HUDEP-2 (cell line): ENCODE measurements around the gene TBC1D32.
"Not testable (repeated sequence)": the region's sequence is repeated elsewhere in the genome, so short reads cannot be mapped to it uniquely, and the experiment has no call there.

Source experiments
- DNase-seq, 76 experiments: peaks; one replicate each; lab custom pipeline; 2025; ENCODE audit not compliant: unreplicated experiment in 76 of 76; lab: John Stamatoyannopoulos, UW

The TBC1D32 gene

DNA sequence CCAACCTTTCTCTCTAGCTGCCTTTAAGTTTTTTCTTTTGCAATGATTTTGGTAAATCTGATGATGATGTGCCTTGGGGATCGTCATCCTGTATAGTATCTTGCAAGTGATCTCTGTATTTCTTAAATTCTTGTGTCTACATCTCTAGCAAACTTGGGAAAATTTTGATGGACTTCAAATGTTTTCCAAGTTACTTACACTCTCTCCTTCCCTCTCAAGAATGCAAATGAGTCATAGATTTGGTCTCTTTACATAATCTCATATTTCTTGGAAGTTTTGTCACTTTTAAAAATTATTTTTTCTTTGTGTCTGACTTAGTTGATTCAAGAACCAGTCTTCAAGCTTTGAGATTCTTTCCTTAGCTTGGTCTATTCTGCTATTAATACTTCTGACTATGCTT lies 176.4 kb downstream of the TBC1D32 start:
- no peak for DNase-seq

DNA sequence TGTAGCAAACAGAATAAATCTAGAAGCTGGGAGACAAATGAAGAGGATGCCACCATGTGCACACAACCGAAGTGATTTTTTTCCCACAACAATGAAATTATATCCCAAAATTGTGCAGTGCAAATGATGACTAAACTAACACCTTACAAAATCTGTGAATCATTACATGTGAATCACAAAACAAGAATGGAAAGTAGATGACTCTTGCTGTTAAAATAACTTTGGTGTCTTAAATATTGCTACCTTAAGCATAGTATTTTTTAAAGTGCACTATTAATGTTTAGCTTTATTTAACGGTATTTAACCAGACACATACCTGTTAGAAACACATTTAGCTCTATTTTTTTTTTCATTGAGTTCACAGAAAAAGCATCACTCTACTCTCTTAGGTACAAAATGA lies 190.8 kb downstream of the TBC1D32 start:
- no peak for DNase-seq

- no peak for DNase-seq
Observed at GRCh38 chr6:121142093-121142492, 192.2 kb downstream of the TBC1D32 start.

DNA sequence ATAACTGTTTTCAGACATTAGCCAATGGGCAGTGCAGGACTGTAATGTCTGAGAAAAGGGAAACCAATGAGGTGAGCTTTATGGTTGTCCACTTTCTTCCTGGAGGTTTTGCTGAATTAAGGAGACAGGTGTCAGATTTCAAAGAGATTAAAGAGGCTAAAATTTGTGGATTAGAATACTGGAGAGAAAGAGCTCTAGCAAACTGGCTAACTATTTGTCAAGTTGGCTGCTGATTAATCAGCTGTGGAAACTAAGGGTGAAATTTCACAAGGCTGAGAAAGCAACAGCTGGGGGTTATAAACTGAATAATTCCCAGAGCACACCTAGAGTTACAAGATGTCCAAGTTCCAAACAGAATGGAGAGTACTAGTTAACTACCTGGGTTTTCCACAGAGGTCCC lies 198.9 kb downstream of the TBC1D32 start:
- no peak for DNase-seq

DNA sequence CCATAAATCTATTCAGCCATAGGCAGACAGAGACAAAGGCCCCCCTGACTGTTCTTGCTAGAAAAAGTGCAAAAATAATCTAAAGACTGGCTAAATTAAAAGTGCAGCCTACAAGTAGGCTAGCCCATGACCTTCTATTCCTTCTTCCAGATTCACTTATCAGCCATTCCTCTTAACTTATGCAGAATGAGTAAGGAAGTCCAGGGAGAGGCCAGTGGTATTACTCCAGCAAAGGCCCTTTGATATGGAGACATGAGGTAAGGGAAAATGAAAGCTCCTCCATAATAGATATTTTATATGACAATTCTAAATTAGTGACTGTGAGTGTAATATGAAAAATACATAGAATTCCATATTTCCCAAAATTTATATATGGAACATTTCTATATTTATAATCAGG lies 199.4 kb downstream of the TBC1D32 start:
- no peak for DNase-seq

- no peak for DNase-seq
Observed at GRCh38 chr6:121124600-121124999, 209.7 kb downstream of the TBC1D32 start.

DNA sequence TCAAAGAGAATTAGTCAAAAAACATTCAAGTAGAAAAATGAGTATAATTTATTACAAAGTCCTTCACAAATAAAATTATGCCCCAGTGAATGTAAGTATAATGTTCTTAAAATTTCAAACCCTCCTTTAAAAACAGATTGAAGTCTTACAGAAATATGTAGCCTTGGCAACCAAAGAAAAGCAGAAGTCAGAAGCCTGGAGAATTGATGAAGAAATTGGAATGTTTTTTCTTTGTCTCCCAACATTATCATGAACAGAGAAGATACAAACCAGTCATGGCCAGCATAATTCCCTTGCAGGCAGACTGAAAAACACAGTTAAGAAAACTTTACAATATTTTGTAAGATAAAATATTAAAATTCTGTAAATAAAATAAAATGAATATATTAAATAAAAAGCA lies 221.9 kb downstream of the TBC1D32 start:
- no peak for DNase-seq

DNA sequence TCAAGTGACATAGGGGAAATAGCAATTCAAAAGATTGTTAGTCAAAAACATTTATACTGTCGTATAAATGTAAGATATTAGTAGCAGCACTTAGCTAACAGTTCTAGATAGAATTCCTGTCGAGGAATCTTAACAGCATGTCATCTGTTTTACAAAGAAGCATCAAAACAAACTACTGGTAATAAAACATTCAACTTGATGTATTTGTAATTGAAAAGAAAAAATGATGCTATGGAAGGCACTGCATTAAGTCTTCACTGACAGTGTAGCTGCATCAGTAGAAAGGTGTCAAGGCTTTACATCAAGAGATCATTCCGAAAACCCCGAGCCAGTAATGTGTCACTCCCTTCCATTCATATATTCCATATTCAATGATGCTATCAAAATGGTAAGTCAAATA lies 223.5 kb downstream of the TBC1D32 start:
- DNase-seq, result no peak

GRCh38 chr6:121106962-121107361 lies 227.3 kb downstream of the TBC1D32 start:
- no peak for DNase-seq

- no peak for DNase-seq
Observed at GRCh38 chr6:121105461-121105860, 228.8 kb downstream of the TBC1D32 start.

DNA sequence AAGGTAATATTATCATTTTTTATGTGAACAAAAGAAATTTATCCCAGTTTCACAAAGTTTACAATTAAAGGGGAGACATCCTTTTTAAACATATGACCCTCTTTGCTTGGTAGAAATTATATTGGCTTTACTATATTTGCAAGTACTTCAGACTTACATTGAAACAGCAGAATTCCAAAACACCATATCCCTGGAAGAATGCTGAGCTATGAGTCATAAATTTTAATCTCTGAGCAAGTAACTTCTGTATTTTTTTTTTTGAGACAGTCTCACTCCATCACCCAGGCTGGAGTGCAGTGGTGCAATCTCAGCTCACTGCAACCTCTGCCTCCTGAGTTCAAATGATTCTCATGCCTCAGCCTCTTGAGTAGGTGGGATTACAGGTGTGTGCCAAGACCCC lies 240.4 kb downstream of the TBC1D32 start:
- DNase-seq, result no peak

- DNase-seq, result no peak
Observed at GRCh38 chr6:121090492-121090891, 243.8 kb downstream of the TBC1D32 start.

- no peak for DNase-seq
Observed at GRCh38 chr6:121086876-121087275, 247.4 kb downstream of the TBC1D32 start.

DNA sequence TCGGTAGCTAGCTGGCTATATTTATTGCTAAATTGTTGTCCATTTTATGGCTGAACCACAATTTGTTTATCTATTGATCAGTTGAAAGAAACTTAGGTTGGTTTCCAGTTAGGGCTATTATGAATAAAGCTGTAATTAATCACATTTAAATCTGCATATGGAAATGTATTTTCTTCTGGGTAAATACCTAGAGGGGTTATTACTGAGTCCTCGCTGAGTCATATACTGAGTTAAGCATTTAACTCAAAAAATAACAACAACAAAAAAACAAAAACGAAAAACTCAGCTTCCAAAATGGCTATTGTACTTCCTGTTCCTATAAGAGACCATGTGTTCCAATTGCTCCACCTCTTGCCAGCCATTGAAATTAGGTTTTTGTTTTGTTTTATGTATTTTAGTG lies 258.2 kb downstream of the TBC1D32 start:
- no peak for DNase-seq

DNA sequence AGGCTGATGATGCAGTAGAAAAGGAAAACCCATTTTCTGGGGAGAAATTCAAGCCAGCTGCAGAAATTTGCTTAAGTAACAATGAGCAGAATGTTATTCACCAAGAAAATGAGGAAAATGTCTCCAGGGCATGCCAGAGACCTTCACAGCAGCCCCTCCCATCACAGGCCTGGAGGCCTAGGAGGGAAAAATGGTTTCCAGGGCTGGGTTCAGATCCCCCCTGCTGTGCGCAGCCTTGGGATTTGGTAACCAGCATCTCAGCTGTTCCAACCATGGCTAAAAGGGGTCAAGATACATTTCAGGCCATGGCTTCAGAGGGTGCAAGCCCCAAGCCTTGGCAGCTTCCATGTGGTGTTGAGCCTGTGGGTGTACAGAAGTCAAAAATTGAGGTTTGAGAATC lies 265.5 kb downstream of the TBC1D32 start:
- DNase-seq, result not testable (repeated sequence)

DNA sequence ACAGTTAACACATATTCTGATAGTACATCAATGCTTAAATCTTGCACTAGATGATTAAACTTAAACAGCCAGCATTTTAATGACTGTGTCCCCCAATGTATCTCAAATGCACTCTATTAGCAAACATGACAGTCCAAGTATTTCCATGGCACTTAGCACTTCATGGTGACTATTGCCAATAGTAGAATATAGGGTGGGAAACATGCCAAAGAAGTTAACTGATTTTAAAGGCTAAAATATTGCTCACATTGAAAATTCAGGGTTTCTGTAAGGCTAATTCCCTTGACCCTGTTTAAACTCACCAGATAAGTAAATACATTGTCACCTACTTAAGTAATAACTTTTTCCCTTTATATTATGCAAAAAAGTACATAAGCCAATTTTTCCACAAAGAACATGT lies 266.9 kb downstream of the TBC1D32 start:
- no peak for DNase-seq

DNA sequence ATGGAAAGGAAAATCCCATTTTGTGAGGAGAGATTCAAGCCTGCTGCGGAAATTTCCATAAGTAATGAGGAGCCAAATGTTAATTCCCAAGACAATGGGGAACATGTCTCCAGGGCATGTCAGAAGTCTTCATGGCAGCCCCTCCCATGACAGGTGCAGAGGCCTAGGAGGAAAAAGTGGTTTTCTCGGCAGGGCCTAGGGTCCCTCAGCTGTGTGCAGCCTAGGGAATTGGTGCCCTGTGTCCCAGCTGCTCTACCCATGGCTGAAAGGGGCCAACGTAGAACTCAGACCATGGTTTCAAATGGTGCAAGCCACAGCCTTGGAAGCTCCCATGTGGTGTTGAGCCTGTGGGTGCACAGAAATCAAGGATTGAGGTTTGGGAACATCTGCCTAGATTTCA lies 269.9 kb downstream of the TBC1D32 start:
- no peak for DNase-seq

DNA sequence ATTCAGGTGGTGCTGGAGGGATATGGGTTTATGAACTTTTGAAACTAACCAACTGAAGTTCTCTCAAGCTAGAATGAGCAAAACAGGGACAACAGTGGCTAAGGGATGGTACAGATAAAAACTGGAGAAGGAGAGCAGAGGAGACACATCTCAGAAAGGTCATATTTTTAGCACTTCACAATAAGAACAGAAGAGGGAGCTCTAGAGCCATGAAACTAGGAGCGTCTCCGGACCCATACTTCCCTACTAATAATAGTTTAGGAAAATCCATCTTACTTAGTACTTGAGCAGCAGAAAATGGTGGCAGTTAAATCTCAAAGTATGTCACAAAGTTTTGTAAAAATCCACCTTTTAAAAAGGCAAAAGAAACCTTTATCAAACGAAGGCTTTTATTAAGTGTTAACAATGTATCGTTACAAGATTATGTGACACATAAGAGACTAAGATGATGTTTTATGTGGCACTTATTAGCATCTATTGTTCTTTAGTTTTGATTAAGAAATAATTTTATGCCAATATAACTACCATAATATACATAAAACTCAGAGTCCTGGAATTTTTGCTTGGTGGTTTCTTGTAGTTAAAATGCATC lies 278.6 kb downstream of the TBC1D32 start:
- peak in 30 of 76 experiments; percentile 2 to 59 (median 35) for DNase-seq

DNA sequence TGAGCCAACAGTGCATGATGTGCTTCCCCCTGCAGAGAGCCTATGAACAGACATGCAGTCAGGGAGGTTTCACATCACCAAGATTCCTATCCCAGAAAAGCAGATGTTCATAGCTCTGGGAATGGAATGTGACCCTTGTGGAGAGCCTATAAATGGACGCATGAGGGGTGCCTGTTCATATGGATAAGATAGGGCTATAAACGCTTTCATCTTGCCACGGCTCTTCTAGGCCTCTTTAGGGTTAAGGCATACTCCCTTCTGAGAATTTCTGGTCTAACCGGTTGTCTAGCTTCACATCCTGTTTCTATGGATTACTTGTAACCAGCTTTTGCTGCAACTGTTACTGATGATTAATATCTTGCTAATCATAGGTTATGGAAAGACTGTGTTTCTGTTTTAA lies 285.7 kb downstream of the TBC1D32 start:
- not testable (repeated sequence) for DNase-seq

- not testable (repeated sequence) for DNase-seq
Observed at GRCh38 chr6:121044905-121045304, 289.4 kb downstream of the TBC1D32 start.

DNA sequence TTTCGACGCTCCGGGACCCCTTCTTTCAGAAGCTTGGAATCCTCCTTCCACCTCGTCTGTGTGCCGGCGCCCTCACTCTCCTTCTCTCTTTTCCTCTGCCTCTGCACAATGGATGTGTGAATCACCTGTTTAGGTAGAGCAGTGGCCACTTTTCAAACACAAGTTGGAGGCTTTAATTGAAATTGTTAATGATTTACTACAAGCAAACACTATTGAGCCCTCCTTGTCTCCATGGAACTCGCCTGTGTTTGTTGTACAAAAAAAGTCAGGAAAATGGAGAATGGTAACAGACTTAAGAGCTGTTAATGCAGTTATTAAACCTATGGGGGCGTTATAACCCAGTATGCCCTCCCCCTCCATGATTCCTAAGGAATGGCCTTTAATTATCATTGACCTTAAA lies 290.6 kb downstream of the TBC1D32 start:
- DNase-seq, result not testable (repeated sequence)

DNA sequence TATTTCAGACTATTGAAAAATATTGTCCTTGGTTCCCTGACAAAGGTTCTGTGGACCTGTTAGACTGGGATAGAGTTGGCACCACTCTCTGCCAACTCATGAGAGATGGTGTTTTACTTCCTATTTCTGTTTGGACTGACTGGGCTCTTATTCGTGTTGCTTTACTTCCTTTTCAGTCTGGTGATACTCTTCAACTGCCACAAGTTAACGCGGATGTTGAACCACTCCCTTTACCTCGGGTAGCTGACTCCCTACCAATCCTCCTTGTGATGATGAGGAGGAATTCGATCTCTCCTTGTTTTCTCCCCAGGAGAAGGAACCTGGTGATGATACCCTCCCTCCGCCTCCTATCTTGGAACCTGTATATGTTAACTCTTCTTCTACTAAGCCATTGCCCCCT lies 291.1 kb downstream of the TBC1D32 start:
- not testable (repeated sequence) for DNase-seq

- no peak for DNase-seq
Observed at GRCh38 chr6:121042766-121043165, 291.5 kb downstream of the TBC1D32 start.
